Chondrocyte (in vitro differentiated cells): ENCODE results near the gene ATP23. TPM values are rescaled to one million over a fixed set of nuclear protein-coding genes. Genes with fewer than 3 reads are reported as not detected.

Experiments
- DNase-seq: peaks from one replicate; pipeline ENCODE4 v3.0.0; 2021; ENCODE audit warnings: mixed read lengths, low spot score
- H3K27ac Mint-ChIP-seq: one replicate; pipeline ENCODE4 v1.8.0; 2021; ENCODE audit warnings: mild to moderate bottlenecking, moderate library complexity, mixed read lengths; ENCODE audit not compliant: unreplicated experiment
- H3K27me3 Mint-ChIP-seq: 2 replicates; pipeline ENCODE4 v1.8.0; 2021; ENCODE audit warnings: low read depth, mixed read lengths
- H3K36me3 Mint-ChIP-seq: 2 replicates; pipeline ENCODE4 v1.8.0; 2021; ENCODE audit warnings: low read depth, mixed read lengths
- H3K4me1 Mint-ChIP-seq: 2 replicates; pipeline ENCODE4 v1.8.0; 2021; ENCODE audit warnings: low read depth, mild to moderate bottlenecking, mixed read lengths
- H3K4me3 Mint-ChIP-seq: one replicate; pipeline ENCODE4 v1.8.0; 2021; ENCODE audit warnings: mild to moderate bottlenecking, moderate library complexity, mixed read lengths; ENCODE audit not compliant: unreplicated experiment
- H3K9me3 Mint-ChIP-seq: 2 replicates; pipeline ENCODE4 v1.8.0; 2021; ENCODE audit warnings: low read depth, mixed read lengths
- total RNA-seq: library from RNA; stranded (reverse); gene quantifications from 3 replicates; pipeline ENCODE4 v1.2.1, GENCODE V29; 2021
- TF ChIP-seq, protein P1 (sequence below): fragments of 200-600 bp; sonication (generic); IDR thresholded peaks from 2 replicates; pipeline ENCODE4 v1.5.0; 2021; ENCODE audit warnings: antibody characterized with exemption, mild to moderate bottlenecking, moderate library complexity

Gene ATP23
- total RNA-seq, 1 donor from 2014 or later: 3.6 TPM

DNA sequence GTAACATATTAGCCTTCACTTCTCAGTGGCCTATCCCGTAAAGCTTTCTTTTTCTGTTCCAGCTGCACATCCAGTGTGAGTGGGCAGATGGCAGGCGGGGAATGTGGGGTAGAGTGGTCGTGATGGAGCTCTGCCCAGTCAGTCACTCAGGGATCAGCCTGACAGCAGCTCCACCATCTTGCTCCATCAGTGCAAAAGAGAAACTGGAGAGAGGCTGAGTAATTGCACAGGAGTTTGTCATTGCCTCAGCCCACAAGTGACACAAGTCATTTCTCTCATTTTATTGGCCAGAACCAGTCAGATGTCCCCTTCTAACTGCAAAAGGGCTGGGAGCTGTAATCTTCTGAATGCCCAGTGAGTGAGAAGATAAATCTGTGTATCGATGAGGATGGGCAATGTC lies 66.5 kb downstream of the ATP23 start:
- H3K27me3 Mint-ChIP-seq: peaks cover 2% of the 10 kb centered on the region
- no peak overlapping the region for H3K27ac Mint-ChIP-seq
- H3K4me1 Mint-ChIP-seq: peaks cover 6% of the 10 kb centered on the region

DNA sequence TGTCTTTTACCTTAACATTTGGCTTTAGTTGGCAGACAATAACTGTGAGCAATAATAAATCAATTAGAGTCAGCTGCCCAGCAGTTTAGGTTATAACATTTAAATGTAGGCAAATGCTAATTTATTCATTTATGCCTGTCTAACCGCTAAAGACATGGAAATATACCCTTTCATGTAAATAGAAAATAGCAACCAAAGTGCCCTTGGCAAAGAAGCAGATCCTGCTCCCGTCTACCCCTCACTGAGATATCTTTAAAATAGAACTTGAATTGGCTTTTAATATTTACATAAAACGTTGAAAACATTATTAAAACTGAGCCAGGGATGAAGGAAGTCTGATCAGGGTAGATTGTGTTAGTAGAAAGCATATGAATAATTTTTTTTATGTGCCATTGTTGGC lies 67.3 kb downstream of the ATP23 start:
- Mint-ChIP-seq H3K4me1 (peaks cover 6% of the 10 kb centered on the region), H3K27ac (no peak overlapping the region), H3K27me3 (peaks cover 3% of the 10 kb centered on the region), H3K36me3 (no peaks in the 10 kb centered on the region), H3K4me3 (no peak overlapping the region), H3K9me3 (no peaks in the 10 kb centered on the region)
- DNase-seq: no peak
- TF ChIP-seq, protein P1, sequence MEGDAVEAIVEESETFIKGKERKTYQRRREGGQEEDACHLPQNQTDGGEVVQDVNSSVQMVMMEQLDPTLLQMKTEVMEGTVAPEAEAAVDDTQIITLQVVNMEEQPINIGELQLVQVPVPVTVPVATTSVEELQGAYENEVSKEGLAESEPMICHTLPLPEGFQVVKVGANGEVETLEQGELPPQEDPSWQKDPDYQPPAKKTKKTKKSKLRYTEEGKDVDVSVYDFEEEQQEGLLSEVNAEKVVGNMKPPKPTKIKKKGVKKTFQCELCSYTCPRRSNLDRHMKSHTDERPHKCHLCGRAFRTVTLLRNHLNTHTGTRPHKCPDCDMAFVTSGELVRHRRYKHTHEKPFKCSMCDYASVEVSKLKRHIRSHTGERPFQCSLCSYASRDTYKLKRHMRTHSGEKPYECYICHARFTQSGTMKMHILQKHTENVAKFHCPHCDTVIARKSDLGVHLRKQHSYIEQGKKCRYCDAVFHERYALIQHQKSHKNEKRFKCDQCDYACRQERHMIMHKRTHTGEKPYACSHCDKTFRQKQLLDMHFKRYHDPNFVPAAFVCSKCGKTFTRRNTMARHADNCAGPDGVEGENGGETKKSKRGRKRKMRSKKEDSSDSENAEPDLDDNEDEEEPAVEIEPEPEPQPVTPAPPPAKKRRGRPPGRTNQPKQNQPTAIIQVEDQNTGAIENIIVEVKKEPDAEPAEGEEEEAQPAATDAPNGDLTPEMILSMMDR: no peak

More for the DNA sequence above, 66.5 kb downstream of the ATP23 start:
- no peak for DNase-seq
- TF ChIP-seq, protein P1: no peak
- Mint-ChIP-seq H3K9me3 (no peaks in the 10 kb centered on the region), H3K36me3 (no peaks in the 10 kb centered on the region), H3K4me3 (no peak overlapping the region)

Other genes with a start within 250 kb of the ATP23 start
- 284 to 337 TPM (median 290 TPM) in 3 replicates for gene OS9, start 247.4 kb upstream of the ATP23 start, total RNA-seq
- gene AGAP2, start 202.8 kb upstream of the ATP23 start, total RNA-seq: 1.9 to 3.1 TPM (median 1.9 TPM) in 3 replicates
- gene TSPAN31, start 196.5 kb upstream of the ATP23 start, total RNA-seq: 21.2 to 29.3 TPM (median 21.5 TPM) in 3 replicates
- gene CDK4, start 189.3 kb upstream of the ATP23 start, total RNA-seq: 136 to 140 TPM (median 139 TPM) in 3 replicates
- gene MARCHF9, start 186.5 kb upstream of the ATP23 start, total RNA-seq: 17.3 to 22.1 TPM (median 21.8 TPM) in 3 replicates
- gene CYP27B1, start 174.5 kb upstream of the ATP23 start, total RNA-seq: 2.1 to 3.2 TPM (median 2.3 TPM) in 3 replicates
- gene METTL1, start 169.5 kb upstream of the ATP23 start, total RNA-seq: 25.2 to 33.6 TPM (median 26.8 TPM) in 3 replicates
- 13.0 to 14.8 TPM (median 13.6 TPM) in 3 replicates for gene EEF1AKMT3, start 169.0 kb upstream of the ATP23 start, total RNA-seq
- gene TSFM, start 158.8 kb upstream of the ATP23 start, total RNA-seq: 17.8 to 21.3 TPM (median 19.9 TPM) in 3 replicates
- gene AVIL, start 122.8 kb upstream of the ATP23 start, total RNA-seq: 4.8 to 6.0 TPM (median 5.6 TPM) in 3 replicates
- gene CTDSP2, start 94.8 kb upstream of the ATP23 start, total RNA-seq: 113 to 124 TPM (median 123 TPM) in 3 replicates